Upper lobe of left lung (tissue), 4 donors: ENCODE data around the gene C3orf85.

Source experiments
- CTCF ChIP-seq, 6 experiments: fragments of 450-650 bp in 4 of 6; fragments of 200-600 bp in 2 of 6; sonication (generic) in 2 of 6; IDR thresholded peaks; one replicate each; pipeline ENCODE4 v1.5.1; 2016 to 2019; ENCODE audit warnings: antibody characterized with exemption in 6 of 6
- EP300 ChIP-seq, 4 donors: sonication (generic); formaldehyde crosslinking; IDR thresholded peaks; one replicate each; pipeline ENCODE4 v1.5.1; 2017; ENCODE audit warnings: antibody characterized with exemption in 4 of 4, control low read depth in 2 of 4
- POLR2A ChIP-seq, 4 donors: fragments of 450-650 bp; IDR thresholded peaks; one replicate each; pipeline ENCODE4 v1.5.1; 2016 to 2017; ENCODE audit warnings: antibody characterized with exemption in 4 of 4, mild to moderate bottlenecking in 2 of 4

- TF ChIP-seq POLR2A (IDR thresholded peaks at IDR 0.05) (no peak), CTCF (IDR thresholded peaks at IDR 0.05) (no peak), EP300 (IDR thresholded peaks at IDR 0.05) (no peak)
Measured at GRCh38 chr3:109112946-109113760, 23.4 kb upstream of the C3orf85 start.
